Measurements from ENCODE around the gene SMARCD3. TPM values are rescaled to one million over a fixed set of nuclear protein-coding genes. Genes with fewer than 3 reads are reported as not detected.

SMARCD3 gene
- total RNA-seq, 2 donors from 2014 or later, result 35.6 to 108 TPM

GRCh38 chr7:151256410-151257045 is 8.0 kb upstream of the SMARCD3 start:
- 36% methylated on average over 16 of the region's 16 CpGs for WGBS
- Histone ChIP-seq H3K4me1 (replicated peaks) (no peaks in the 10 kb centered on the region), H3K27me3 (replicated peaks; ENCODE audit: insufficient read depth) (no peaks in the 10 kb centered on the region), H3K36me3 (no peaks in the 10 kb centered on the region), H3K4me3 (no peak overlapping the region), H3K27ac (no peak overlapping the region), H3K9me3 (no peaks in the 10 kb centered on the region)
- no peak for DNase-seq (ENCODE audit: low spot score)
- intact Hi-C loops (cut with DNase I), result no loop called here
- no peak for TF ChIP-seq POLR2AphosphoS5 (IDR thresholded peaks at IDR 0.05)
- no peak for TF ChIP-seq CTCF (IDR thresholded peaks at IDR 0.05)
- TF ChIP-seq POLR2A (IDR thresholded peaks at IDR 0.05), result no peak

GRCh38 chr7:151255390-151255789 is 6.9 kb upstream of the SMARCD3 start:
- Histone ChIP-seq H3K27ac (no peak overlapping the region), H3K36me3 (no peaks in the 10 kb centered on the region), H3K4me1 (replicated peaks) (no peaks in the 10 kb centered on the region), H3K4me3 (no peak overlapping the region), H3K9me3 (no peaks in the 10 kb centered on the region), H3K27me3 (replicated peaks; ENCODE audit: insufficient read depth) (no peaks in the 10 kb centered on the region)
- no peak for DNase-seq (ENCODE audit: low spot score)
- 72% methylated on average over 7 of the region's 7 CpGs for WGBS
- intact Hi-C loops (cut with DNase I), result no loop called here
- no peak for TF ChIP-seq POLR2AphosphoS5 (IDR thresholded peaks at IDR 0.05)
- TF ChIP-seq POLR2A (IDR thresholded peaks at IDR 0.05), result no peak
- TF ChIP-seq CTCF (IDR thresholded peaks at IDR 0.05), result no peak

GRCh38 chr7:151254851-151255250 is 6.4 kb upstream of the SMARCD3 start:
- Histone ChIP-seq H3K27ac (no peak overlapping the region), H3K4me3 (no peak overlapping the region), H3K4me1 (replicated peaks) (no peaks in the 10 kb centered on the region), H3K36me3 (no peaks in the 10 kb centered on the region), H3K27me3 (replicated peaks; ENCODE audit: insufficient read depth) (no peaks in the 10 kb centered on the region), H3K9me3 (no peaks in the 10 kb centered on the region)
- TF ChIP-seq CTCF (IDR thresholded peaks at IDR 0.05) (no peak), POLR2A (IDR thresholded peaks at IDR 0.05) (no peak), POLR2AphosphoS5 (IDR thresholded peaks at IDR 0.05) (no peak)
- DNase-seq (ENCODE audit: low spot score), result no peak
- intact Hi-C loops (cut with DNase I), result loop anchor here (5.0 kb wide), 1 partner anchor 87 kb away; the partner anchor contains the start of gene NUB1
- 84% methylated on average over 11 of the region's 11 CpGs for WGBS

GRCh38 chr7:151254316-151254715 is 5.8 kb upstream of the SMARCD3 start:
- no peak for TF ChIP-seq POLR2A (IDR thresholded peaks at IDR 0.05)
- TF ChIP-seq CTCF (IDR thresholded peaks at IDR 0.05), result no peak
- Histone ChIP-seq H3K4me3 (no peak overlapping the region), H3K4me1 (replicated peaks) (no peaks in the 10 kb centered on the region), H3K27me3 (replicated peaks; ENCODE audit: insufficient read depth) (no peaks in the 10 kb centered on the region), H3K27ac (no peak overlapping the region), H3K9me3 (no peaks in the 10 kb centered on the region), H3K36me3 (no peaks in the 10 kb centered on the region)
- WGBS, result 74% methylated on average over 7 of the region's 7 CpGs
- intact Hi-C loops (cut with DNase I), result loop anchor here (5.0 kb wide), 1 partner anchor 88 kb away; the partner anchor contains the start of gene NUB1
- no peak for DNase-seq (ENCODE audit: low spot score)

All from prostate gland (tissue), 2 donors.